ENCODE data around the gene GLMP. TPM values are rescaled to one million over a fixed set of nuclear protein-coding genes. Genes with fewer than 3 reads are reported as not detected.

Gene GLMP
- total RNA-seq, 2 donors from 2014 or later, result 31.8 to 46.2 TPM

DNA sequence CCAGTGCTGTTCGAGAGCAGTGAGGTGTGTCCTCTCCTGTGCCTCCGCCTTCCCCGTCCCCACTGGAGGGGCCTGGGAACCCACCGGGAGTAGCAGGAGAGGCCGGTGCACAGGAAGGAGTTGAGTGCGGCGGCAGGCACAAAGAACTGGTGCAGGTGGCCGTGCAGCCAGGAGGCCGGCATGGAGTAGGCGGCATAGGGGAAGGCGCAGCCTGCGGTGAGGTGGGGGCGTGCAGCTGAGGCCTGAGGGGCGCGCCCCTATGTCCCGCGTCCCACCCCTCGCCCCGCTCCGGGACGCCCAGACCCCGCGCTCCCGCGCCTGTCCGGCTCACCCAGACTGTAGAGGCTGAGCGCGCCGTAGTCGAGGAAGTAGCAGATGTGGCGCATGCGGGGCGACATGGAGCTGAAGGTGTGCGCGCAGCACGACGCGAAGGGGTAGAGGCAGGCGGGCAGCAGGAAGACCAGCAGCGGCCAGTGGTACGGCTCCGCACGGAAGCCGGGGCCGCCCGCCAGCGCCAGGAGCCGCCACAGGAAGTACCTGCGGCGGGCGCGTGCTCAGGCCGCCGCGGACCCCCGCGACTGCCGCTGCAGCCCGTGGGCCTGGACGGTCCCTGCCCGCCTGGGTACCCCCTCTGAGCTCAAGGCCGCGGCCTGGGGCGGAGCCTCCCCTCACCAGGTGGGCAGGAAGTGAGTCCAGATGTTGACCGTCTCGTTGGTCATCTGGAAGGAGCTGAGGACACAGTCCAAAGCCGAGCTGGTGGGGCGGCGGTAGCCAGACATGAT is 49.8 kb downstream of the GLMP start:
- DNase-seq, result peak; percentile 29
- peaks cover 9% of the 10 kb centered on the region for H3K4me1 ChIP-seq
- H3K9me3 ChIP-seq, result no peaks in the 10 kb centered on the region
- no peak overlapping the region for H3K27ac ChIP-seq
- peak overlapping the region; percentile 31 for H3K4me3 ChIP-seq
- H3K27me3 ChIP-seq, result peaks cover 13% of the 10 kb centered on the region
- no peaks in the 10 kb centered on the region for H3K36me3 ChIP-seq
- peak overlapping the region; percentile 5 to 56 for H3K9ac ChIP-seq (ENCODE audit: low read depth in 2 of 2, low read length in 2 of 2)
- intact Hi-C loops (cut with DNase I), result no loop called here
- TF ChIP-seq, protein P1, sequence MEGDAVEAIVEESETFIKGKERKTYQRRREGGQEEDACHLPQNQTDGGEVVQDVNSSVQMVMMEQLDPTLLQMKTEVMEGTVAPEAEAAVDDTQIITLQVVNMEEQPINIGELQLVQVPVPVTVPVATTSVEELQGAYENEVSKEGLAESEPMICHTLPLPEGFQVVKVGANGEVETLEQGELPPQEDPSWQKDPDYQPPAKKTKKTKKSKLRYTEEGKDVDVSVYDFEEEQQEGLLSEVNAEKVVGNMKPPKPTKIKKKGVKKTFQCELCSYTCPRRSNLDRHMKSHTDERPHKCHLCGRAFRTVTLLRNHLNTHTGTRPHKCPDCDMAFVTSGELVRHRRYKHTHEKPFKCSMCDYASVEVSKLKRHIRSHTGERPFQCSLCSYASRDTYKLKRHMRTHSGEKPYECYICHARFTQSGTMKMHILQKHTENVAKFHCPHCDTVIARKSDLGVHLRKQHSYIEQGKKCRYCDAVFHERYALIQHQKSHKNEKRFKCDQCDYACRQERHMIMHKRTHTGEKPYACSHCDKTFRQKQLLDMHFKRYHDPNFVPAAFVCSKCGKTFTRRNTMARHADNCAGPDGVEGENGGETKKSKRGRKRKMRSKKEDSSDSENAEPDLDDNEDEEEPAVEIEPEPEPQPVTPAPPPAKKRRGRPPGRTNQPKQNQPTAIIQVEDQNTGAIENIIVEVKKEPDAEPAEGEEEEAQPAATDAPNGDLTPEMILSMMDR (IDR thresholded peaks at IDR 0.05), result no peak

DNA sequence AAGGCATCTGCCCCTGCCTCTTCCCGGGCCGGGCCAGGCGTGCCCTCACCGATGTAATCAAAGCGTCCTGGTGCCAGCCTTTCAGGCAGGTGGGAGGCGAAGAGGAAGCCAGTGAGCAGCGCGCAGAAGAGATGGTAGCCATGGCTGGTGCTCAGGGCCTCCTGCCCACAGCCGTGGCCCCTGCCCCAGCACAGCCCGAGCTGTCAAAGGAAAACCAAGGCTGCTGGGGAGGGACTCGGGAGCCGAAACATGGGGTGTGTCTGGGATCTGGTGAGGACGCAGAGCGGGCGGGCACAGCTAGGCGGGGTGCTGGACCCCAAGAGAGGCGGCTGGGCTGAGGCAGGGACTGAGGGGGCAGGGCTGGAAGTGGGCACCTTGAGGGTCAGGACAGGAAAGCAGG is 50.8 kb downstream of the GLMP start:
- Histone ChIP-seq H3K4me1 (peaks cover 9% of the 10 kb centered on the region), H3K9me3 (no peaks in the 10 kb centered on the region), H3K9ac (ENCODE audit: low read depth in 2 of 2, low read length in 2 of 2) (no peak overlapping the region), H3K27me3 (peaks cover 13% of the 10 kb centered on the region), H3K27ac (no peak overlapping the region), H3K36me3 (no peaks in the 10 kb centered on the region), H3K4me3 (no peak overlapping the region)
- no peak for DNase-seq
- TF ChIP-seq, protein P1 (IDR thresholded peaks at IDR 0.05), result no peak
- intact Hi-C loops (cut with DNase I), result no loop called here

DNA sequence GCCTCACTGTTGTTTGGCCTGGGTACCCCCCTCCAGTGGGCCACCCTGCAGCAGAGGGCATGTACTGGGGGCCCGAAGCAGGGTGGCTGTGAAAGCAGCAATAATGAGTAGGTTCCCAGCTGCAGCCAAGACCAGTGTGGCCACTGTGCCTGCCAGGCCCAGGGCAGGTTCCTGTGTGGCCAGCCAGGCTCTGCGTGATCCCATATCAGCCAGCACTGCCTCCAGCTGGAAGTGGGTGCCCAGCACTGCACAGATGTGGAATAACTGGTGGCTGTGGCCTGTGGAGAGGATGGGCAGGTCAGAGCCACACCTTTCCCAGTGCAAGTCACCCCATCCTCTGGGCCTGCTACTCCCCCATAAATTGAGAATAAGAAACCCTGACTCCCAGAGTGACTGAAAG is 51.4 kb downstream of the GLMP start:
- H3K27ac ChIP-seq, result no peak overlapping the region
- no peaks in the 10 kb centered on the region for H3K36me3 ChIP-seq
- H3K4me3 ChIP-seq, result no peak overlapping the region
- H3K9ac ChIP-seq (ENCODE audit: low read depth in 2 of 2, low read length in 2 of 2), result no peak overlapping the region
- no peaks in the 10 kb centered on the region for H3K9me3 ChIP-seq
- peaks cover 13% of the 10 kb centered on the region for H3K27me3 ChIP-seq
- no peak for DNase-seq
- TF ChIP-seq, protein P1 (IDR thresholded peaks at IDR 0.05), result no peak
- peaks cover 9% of the 10 kb centered on the region for H3K4me1 ChIP-seq
- intact Hi-C loops (cut with DNase I), result no loop called here

DNA sequence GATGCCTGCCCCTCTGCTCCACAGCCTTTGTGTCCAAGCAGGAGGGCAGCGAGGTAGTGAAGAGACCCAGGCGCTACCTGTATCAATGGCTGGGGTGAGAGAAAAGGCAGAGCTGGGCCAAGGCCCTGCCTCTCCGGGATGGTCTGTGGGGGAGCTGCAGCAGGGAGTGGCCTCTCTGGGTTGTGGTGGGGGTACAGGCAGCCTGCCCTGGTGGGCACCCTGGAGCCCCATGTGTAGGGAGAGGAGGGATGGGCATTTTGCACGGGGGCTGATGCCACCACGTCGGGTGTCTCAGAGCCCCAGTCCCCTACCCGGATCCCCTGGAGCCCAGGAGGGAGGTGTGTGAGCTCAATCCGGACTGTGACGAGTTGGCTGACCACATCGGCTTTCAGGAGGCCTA is 52.7 kb downstream of the GLMP start:
- DNase-seq, result no peak
- no peaks in the 10 kb centered on the region for H3K36me3 ChIP-seq
- peaks cover 9% of the 10 kb centered on the region for H3K4me1 ChIP-seq
- no peaks in the 10 kb centered on the region for H3K9me3 ChIP-seq
- H3K27me3 ChIP-seq, result peaks cover 13% of the 10 kb centered on the region
- no peak overlapping the region for H3K4me3 ChIP-seq
- TF ChIP-seq, protein P1 (IDR thresholded peaks at IDR 0.05), result no peak
- H3K9ac ChIP-seq (ENCODE audit: low read depth in 2 of 2, low read length in 2 of 2), result no peak overlapping the region
- H3K27ac ChIP-seq, result no peak overlapping the region
- intact Hi-C loops (cut with DNase I), result no loop called here

Other genes starting within 250 kb of the GLMP start
- gene UBQLN4, start 241.9 kb downstream of the GLMP start, total RNA-seq, result 10 to 100 TPM; 23.2 to 43.4 TPM
- 10 to 100 TPM; 69.4 to 83.9 TPM for gene LAMTOR2, start 240.9 kb downstream of the GLMP start, total RNA-seq
- 100 to 1,000 TPM; 213 TPM for gene RAB25, start 234.5 kb downstream of the GLMP start, total RNA-seq
- gene MEX3A, start 213.2 kb downstream of the GLMP start, total RNA-seq, result 1 to 10 TPM; 1.6 to 3.7 TPM
- 100 to 1,000 TPM; 414 to 610 TPM for gene LMNA, start 181.0 kb downstream of the GLMP start, total RNA-seq
- gene SEMA4A, start 142.1 kb downstream of the GLMP start, total RNA-seq, result 1 to 10 TPM; 4.5 to 5.6 TPM
- gene SLC25A44, start 101.6 kb downstream of the GLMP start, total RNA-seq, result 10 to 100 TPM; 23.6 to 26.8 TPM
- gene PMF1, start 82.7 kb downstream of the GLMP start, total RNA-seq, result 10 to 100 TPM; 44.4 to 49.4 TPM
- 1 to 10 TPM; 1.2 to 2.2 TPM for gene BGLAP, start 53.5 kb downstream of the GLMP start, total RNA-seq
- gene PAQR6, start 47.6 kb downstream of the GLMP start, total RNA-seq, result 1 to 10 TPM; 1.1 to 2.9 TPM
- gene SMG5, start 12.9 kb downstream of the GLMP start, total RNA-seq, result 100 to 1,000 TPM in 1 of 2 donors, 10 to 100 TPM in 1; 65.2 to 107 TPM
- gene TMEM79, start 11.4 kb downstream of the GLMP start, total RNA-seq, result 1 to 10 TPM; 2.9 to 7.0 TPM
- gene VHLL, start 3.6 kb upstream of the GLMP start, total RNA-seq, result not detected
- 100 to 1,000 TPM; 125 to 294 TPM for gene CCT3, start 42.6 kb upstream of the GLMP start, total RNA-seq
- not detected for gene TSACC, start 42.8 kb upstream of the GLMP start, total RNA-seq
- under 1 TPM in 1 of 2 donors, not detected in 1; 0.12 TPM for gene RHBG, start 73.5 kb upstream of the GLMP start, total RNA-seq
- gene MEF2D, start 205.1 kb upstream of the GLMP start, total RNA-seq, result 10 to 100 TPM; 32.3 to 49.9 TPM